ENCODE measurements around the gene MPHOSPH6.
"Not testable (repeated sequence)": the region's sequence is repeated elsewhere in the genome, so short reads cannot be mapped to it uniquely, and the experiment has no call there.

MPHOSPH6 gene

DNA sequence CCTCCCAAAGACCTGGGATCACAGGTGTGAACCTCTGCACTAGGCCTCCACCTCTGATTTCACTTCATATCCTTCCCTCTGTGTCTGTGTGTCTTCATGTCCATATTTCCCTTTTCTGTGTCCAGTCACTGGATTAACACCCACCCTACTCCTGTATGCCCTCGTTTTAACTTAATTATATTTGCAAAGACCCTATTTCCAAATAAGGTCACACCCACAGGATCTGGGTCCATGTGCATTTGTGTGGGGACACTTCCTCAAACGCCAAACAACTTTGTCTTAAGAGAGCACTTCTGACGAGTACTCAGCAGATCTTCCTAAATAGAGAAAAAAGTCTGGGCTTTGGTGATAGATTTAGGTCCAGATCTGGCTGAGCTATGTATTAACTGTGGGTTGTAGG lies 56.3 kb downstream of the MPHOSPH6 start:
- DNase-seq: no peak

DNA sequence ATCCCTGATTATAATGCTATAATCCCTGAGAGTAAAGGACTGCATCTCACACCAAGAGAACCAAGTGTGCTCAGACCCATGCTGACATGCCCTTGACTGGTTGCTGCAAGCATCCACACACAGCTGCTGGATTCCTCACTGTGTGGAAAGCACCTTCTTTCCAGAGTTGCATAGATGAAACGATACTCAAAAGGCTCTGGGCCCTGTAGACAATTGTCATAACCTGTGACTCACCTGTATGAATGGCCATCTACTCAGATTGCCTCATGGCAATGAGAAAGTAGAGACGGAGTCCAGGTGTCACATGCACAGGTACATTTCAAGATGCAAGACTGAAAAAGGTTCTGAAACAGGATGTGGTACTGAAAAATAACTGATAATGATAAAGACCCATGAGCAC lies 58.1 kb downstream of the MPHOSPH6 start:
- no peak for DNase-seq

DNA sequence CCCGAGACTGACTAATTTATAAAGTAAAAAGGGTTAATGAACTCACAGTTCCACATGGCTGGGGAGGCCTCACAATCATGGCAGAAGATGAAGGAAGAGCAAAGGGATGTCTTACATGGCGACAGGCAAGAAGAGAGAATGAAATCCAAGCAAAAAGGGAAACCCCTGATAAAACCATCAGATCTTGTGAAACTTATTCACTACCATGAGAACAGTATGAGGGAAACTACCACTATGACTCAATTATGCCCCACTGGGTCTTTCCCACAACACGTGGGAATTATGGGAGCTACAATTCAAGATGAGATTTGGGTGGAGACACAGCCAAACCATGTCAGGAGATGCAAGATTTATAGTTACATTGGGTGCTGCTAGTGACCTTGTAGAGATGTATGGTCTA lies 60.8 kb downstream of the MPHOSPH6 start:
- DNase-seq: not testable (repeated sequence)

DNA sequence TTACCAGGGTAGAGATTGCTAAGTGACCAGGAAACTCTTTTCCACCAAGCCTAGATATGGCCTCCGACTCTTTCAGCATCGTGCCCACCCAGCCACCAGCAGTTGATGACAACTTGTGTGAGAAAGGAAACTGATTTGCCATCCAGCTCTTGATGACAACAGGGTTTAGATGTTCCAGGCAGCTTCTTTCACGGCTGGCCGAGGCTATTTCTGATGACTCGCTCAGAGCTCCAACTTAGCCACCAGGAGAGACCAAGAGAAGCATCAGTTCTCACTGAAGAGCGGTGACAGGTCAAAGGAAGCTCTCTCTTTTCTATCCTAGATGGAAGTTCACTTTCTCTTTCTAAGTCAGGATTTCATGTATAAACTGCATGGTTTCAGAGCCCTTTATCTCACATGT lies 61.2 kb downstream of the MPHOSPH6 start:
- no peak for DNase-seq

DNA sequence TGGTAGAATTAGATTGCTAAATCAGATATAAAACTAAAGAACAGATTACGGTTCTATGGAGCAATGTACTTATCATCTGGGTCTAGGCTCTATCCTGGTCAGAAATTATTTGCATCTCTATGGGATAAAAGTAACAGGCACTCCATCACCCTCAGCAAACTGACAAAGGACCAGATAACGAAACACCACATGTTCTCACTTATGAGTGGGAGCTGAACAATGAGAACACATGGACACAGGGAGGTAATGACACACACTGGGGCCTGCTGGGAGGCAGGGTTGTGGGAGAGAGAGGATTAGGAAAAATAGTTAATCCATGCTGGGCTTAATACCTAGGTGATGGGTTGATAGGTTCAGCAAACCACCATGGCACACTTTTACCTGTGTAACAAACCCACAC lies 61.9 kb downstream of the MPHOSPH6 start:
- no peak for DNase-seq

DNA sequence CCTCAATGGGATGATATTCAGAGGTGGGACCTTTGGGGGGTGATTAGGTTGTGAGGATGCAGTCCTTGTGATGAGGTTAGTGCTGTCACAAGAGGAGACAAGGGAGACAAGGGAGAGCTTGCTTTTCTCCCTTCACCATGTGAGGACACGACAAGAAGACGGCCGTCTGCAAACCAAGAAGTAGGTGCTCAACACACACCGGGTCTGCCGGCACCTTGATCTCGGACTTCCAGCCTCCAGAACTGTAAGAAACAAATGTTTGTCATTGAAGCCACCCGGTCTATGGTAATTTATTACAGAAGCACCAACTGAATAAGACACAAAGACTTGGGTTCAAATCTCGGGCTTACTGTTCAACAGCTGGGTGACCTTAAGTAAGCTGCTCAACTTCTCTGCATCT lies 64.9 kb downstream of the MPHOSPH6 start:
- DNase-seq: no peak
